NB4 (cell line): ENCODE data around the gene RARRES1.

Source experiments
- MYC ChIP-seq: IDR thresholded peaks from 2 replicates; pipeline ENCODE4 v1.6.1; 2011; ENCODE audit warnings: low read depth, low read length
- POLR2A ChIP-seq: IDR thresholded peaks from 2 replicates; pipeline ENCODE4 v1.6.1; 2011; ENCODE audit warnings: mild to moderate bottlenecking; ENCODE audit not compliant: insufficient read length; ENCODE audit errors: extremely low read depth
- TF ChIP-seq, protein P1 (sequence below): IDR thresholded peaks from one replicate; pipeline ENCODE4 v1.5.1; 2012; ENCODE audit warnings: low read depth, low read length
- TF ChIP-seq, protein P2 (sequence below): IDR thresholded peaks from 2 replicates; pipeline ENCODE4 v1.6.1; 2011; ENCODE audit warnings: low read depth, low read length

DNA sequence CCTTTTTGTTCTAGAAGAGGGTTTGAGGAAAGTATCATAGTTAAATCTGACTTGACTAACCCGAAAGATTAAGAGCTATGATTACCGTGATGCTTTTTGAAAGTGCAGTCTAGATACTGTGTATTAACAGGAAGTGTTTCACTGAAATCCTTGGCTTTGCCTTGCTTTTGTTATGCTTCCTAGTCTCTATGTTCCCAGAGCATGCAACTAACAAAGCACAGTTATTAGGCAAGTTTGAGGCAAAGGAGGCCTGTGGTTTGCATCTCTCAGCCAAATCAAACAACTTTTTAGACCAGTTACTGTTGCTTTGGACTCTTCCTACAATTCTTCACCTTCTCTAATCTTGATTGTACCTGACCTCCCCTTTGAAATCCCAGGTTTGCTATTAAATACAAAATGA lies 63.8 kb downstream of the RARRES1 start:
- TF ChIP-seq, protein P1, sequence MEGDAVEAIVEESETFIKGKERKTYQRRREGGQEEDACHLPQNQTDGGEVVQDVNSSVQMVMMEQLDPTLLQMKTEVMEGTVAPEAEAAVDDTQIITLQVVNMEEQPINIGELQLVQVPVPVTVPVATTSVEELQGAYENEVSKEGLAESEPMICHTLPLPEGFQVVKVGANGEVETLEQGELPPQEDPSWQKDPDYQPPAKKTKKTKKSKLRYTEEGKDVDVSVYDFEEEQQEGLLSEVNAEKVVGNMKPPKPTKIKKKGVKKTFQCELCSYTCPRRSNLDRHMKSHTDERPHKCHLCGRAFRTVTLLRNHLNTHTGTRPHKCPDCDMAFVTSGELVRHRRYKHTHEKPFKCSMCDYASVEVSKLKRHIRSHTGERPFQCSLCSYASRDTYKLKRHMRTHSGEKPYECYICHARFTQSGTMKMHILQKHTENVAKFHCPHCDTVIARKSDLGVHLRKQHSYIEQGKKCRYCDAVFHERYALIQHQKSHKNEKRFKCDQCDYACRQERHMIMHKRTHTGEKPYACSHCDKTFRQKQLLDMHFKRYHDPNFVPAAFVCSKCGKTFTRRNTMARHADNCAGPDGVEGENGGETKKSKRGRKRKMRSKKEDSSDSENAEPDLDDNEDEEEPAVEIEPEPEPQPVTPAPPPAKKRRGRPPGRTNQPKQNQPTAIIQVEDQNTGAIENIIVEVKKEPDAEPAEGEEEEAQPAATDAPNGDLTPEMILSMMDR, result no peak
- TF ChIP-seq, protein P2, sequence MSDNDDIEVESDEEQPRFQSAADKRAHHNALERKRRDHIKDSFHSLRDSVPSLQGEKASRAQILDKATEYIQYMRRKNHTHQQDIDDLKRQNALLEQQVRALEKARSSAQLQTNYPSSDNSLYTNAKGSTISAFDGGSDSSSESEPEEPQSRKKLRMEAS, result no peak
- TF ChIP-seq POLR2A (no peak), MYC (no peak)
